ENCODE data around the gene CAPZA1.
A peak's percentile ranks its signal among the peaks of the same experiment; 100 is the strongest.

CAPZA1 gene

DNA sequence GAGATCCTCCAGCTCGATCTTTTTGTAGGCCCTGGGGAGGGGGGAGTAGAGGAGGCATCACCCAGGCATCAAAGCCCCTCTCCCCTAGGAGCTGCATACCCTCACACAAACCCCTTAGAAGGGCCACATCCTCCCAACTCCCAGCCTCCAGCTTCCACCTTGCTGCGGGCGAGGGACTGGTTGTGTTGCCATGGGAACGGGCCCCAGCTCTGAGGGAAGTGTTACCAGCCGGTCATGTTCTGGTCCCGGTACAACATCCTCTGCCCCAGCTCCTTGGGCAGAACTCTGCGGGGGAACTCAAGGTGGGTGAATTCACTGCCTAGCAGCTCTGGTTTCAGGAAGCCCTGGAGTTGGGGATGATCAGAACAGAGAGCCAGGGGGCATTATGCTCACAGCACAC is 91.4 kb downstream of the CAPZA1 start:
- H3K36me3 Mint-ChIP-seq (ENCODE audit: low read depth) = no peaks in the 10 kb centered on the region
- TF ChIP-seq, protein P1, sequence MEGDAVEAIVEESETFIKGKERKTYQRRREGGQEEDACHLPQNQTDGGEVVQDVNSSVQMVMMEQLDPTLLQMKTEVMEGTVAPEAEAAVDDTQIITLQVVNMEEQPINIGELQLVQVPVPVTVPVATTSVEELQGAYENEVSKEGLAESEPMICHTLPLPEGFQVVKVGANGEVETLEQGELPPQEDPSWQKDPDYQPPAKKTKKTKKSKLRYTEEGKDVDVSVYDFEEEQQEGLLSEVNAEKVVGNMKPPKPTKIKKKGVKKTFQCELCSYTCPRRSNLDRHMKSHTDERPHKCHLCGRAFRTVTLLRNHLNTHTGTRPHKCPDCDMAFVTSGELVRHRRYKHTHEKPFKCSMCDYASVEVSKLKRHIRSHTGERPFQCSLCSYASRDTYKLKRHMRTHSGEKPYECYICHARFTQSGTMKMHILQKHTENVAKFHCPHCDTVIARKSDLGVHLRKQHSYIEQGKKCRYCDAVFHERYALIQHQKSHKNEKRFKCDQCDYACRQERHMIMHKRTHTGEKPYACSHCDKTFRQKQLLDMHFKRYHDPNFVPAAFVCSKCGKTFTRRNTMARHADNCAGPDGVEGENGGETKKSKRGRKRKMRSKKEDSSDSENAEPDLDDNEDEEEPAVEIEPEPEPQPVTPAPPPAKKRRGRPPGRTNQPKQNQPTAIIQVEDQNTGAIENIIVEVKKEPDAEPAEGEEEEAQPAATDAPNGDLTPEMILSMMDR (IDR thresholded peaks at IDR 0.05; ENCODE audit: unreplicated experiment in 3 of 3) = no peak
- no peak overlapping the region for H3K4me3 Mint-ChIP-seq
- peaks cover 16% of the 10 kb centered on the region for H3K4me1 Mint-ChIP-seq
- H3K27ac Mint-ChIP-seq = no peak overlapping the region
- no peaks in the 10 kb centered on the region for H3K9me3 Mint-ChIP-seq
- peaks cover 54% of the 10 kb centered on the region for H3K27me3 Mint-ChIP-seq (ENCODE audit: low read depth)

DNA sequence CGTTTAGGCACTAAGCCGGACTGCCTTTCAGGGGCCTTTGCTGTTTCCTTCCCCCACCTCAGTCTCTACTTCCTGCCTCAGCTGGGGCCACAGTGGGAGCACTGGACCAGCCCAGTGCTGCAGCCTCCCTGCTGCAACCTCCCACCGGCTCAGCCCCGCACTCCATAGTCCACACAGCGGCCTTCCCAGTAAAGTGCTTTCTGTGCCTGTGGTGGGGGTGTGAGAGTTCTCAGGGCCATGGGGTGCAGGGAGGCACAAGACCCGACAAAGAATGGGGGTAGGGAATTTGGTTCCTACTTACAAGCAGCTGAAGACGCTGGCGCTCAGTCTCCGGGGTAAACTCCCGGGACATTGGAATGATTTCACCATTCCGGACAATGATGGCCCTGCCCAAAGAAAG is 92.0 kb downstream of the CAPZA1 start:
- no peaks in the 10 kb centered on the region for H3K36me3 Mint-ChIP-seq (ENCODE audit: low read depth)
- H3K27me3 Mint-ChIP-seq (ENCODE audit: low read depth) = peaks cover 59% of the 10 kb centered on the region
- H3K4me1 Mint-ChIP-seq = peaks cover 17% of the 10 kb centered on the region
- no peak overlapping the region for H3K27ac Mint-ChIP-seq
- no peaks in the 10 kb centered on the region for H3K9me3 Mint-ChIP-seq
- TF ChIP-seq, protein P1 (IDR thresholded peaks at IDR 0.05; ENCODE audit: unreplicated experiment in 3 of 3) = no peak
- no peak overlapping the region for H3K4me3 Mint-ChIP-seq

DNA sequence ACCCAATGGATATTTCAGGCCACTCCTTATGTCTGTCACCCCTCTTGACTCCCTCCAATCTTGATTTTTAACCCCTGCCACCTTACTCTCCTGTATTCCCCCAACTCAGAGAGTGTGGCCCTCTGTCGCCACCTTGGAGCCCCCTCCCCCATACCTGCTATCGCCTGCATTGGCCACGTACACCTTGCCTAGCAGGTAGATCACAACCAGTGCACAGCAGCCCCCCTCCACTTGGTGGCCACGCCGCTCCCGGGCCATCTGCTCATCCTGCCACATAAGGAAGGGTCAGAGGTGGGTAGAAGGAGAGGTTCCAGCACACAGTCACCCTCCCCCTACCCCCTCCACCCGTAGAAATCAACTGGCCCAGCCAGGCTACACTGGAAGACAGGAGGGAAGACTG is 92.6 kb downstream of the CAPZA1 start:
- H3K27me3 Mint-ChIP-seq (ENCODE audit: low read depth) = peaks cover 63% of the 10 kb centered on the region
- no peak overlapping the region for H3K27ac Mint-ChIP-seq
- TF ChIP-seq, protein P1 (IDR thresholded peaks at IDR 0.05; ENCODE audit: unreplicated experiment in 3 of 3) = no peak
- H3K4me3 Mint-ChIP-seq = no peak overlapping the region
- no peaks in the 10 kb centered on the region for H3K36me3 Mint-ChIP-seq (ENCODE audit: low read depth)
- H3K4me1 Mint-ChIP-seq = peaks cover 20% of the 10 kb centered on the region
- H3K9me3 Mint-ChIP-seq = no peaks in the 10 kb centered on the region

DNA sequence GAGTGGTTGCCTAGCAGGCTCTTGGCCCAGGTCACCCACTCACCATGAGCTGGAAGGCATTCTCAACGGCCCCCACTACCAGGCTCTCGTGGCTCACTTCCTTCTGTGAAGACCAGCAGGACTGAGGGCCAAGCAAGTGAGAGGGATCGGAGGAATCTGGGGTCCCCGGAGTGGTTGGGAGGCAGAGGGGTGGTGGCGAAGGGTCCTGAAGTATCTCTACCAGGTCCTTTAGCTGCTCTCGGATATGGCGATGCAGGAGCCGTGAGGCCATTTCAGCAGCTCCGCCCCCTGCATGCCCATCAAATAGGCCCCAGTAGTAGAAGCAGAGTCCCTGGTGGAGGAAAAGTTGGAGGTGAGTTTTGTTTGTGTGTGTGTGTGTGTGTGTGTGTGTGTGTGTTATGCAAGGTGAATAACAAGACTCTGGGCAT is 93.1 kb downstream of the CAPZA1 start:
- peaks cover 63% of the 10 kb centered on the region for H3K27me3 Mint-ChIP-seq (ENCODE audit: low read depth)
- TF ChIP-seq, protein P1 (IDR thresholded peaks at IDR 0.05; ENCODE audit: unreplicated experiment in 3 of 3) = no peak
- H3K27ac Mint-ChIP-seq = no peak overlapping the region
- no peaks in the 10 kb centered on the region for H3K36me3 Mint-ChIP-seq (ENCODE audit: low read depth)
- peak overlapping the region; percentile 42 to 56 (median 47) for H3K4me3 Mint-ChIP-seq
- peaks cover 20% of the 10 kb centered on the region for H3K4me1 Mint-ChIP-seq
- no peaks in the 10 kb centered on the region for H3K9me3 Mint-ChIP-seq

DNA sequence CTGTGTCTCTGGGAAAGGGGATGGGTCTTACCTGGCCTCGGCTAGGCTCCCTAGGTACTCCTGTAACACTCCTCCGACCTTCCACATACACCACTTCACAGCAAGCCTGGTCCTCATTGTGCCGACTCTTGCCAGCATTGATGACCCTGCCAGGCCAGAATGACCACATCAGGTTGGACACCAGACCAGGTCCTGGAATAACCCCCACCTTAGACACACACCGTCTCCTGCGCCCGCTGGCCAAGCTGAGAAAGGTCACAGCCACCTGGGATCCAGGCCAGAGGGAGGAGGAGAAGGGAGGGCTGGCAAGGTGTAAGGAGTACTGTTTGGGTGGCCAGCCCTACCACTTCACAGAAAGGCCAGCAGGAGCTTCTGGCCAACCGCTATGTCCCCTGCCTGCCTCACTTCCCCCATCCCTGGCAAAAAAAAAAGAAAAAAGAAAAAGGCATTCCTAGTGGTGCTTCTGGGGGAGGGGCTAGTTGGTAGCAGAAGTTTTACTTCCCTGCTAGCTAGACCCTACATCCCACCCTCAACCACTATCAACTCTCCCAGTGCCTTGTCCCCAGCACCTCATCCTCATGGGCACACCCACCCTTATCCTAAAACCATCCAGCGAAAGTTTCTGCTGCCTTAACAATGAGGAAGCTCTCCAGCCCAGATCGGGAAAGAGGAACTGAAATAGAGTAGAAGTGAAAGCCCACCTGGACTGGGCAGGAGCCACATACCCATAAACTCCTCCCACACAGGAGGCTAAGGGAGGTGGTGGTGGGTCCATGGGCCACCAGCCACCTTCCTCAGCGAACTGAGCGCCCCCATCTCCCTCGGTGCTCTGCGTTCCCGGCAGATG is 94.1 kb downstream of the CAPZA1 start:
- TF ChIP-seq, protein P1 (IDR thresholded peaks at IDR 0.05; ENCODE audit: unreplicated experiment in 3 of 3) = no peak
- Mint-ChIP-seq H3K27me3 (ENCODE audit: low read depth) (peaks cover 66% of the 10 kb centered on the region), H3K27ac (peak overlapping the region in 1 of 3 experiments; percentile 12), H3K9me3 (no peaks in the 10 kb centered on the region), H3K4me1 (peaks cover 24% of the 10 kb centered on the region), H3K4me3 (peak overlapping the region; percentile 68 to 91 (median 78)), H3K36me3 (ENCODE audit: low read depth) (no peaks in the 10 kb centered on the region)
